SHP77 treated with DMSO at 0.1 percent for 48 hours (cell line): ENCODE data around the gene CASKIN1.
A peak's percentile ranks its signal among the peaks of the same experiment; 100 is the strongest.

Experiments used
- DNase-seq: peaks from one replicate; lab custom pipeline; 2025; lab: John Stamatoyannopoulos, UW

The CASKIN1 gene

GRCh38 chr16:2233046-2233775, 36.8 kb upstream of the CASKIN1 start:
- no peak for DNase-seq

- DNase-seq, result no peak
Observed at GRCh38 chr16:2232094-2232990, 35.9 kb upstream of the CASKIN1 start.

GRCh38 chr16:2231016-2231931, 34.9 kb upstream of the CASKIN1 start:
- no peak for DNase-seq

- DNase-seq, result no peak
Observed at GRCh38 chr16:2230376-2230775, 34.0 kb upstream of the CASKIN1 start.

GRCh38 chr16:2229632-2230250, 33.3 kb upstream of the CASKIN1 start:
- no peak for DNase-seq

- no peak for DNase-seq
Observed at GRCh38 chr16:2229091-2229490, 32.7 kb upstream of the CASKIN1 start.

- no peak for DNase-seq
Observed at GRCh38 chr16:2228161-2228824, 31.9 kb upstream of the CASKIN1 start.

GRCh38 chr16:2226918-2227317, 30.5 kb upstream of the CASKIN1 start:
- no peak for DNase-seq

GRCh38 chr16:2226245-2226793, 29.9 kb upstream of the CASKIN1 start:
- DNase-seq, result no peak

- no peak for DNase-seq
Observed at GRCh38 chr16:2223942-2224486, 27.6 kb upstream of the CASKIN1 start.

GRCh38 chr16:2223221-2223941, 27.0 kb upstream of the CASKIN1 start, which contains the start of gene E4F1:
E4F1 (plus strand) TSS chr16:2223591; CDS start chr16:2223614, 23 bp downstream.
- peak; percentile 97 for DNase-seq

- no peak for DNase-seq
Observed at GRCh38 chr16:2216330-2216729, 19.9 kb upstream of the CASKIN1 start.

DNA sequence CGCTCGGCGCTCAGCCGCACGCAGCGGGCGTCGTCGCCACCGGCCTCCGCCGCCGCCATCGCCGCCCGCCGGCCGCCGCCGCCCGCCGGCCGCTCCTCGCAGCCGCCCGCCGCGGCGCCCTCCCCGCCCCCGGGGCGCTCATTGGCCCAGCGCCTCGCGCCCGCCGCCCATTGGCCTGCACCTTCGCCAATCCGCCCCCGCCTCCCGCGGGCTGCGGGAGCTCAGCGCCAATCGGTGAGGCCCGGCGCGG, 18.2 kb upstream of the CASKIN1 start, which contains the start of gene PGP:
Gene PGP, minus strand, starts transcription at position 122 of the 250 bp plus-strand sequence. Its CDS starts 63 bp downstream, at position 59.
- no peak for DNase-seq

GRCh38 chr16:2213817-2214718, 17.7 kb upstream of the CASKIN1 start:
- DNase-seq, result no peak

- no peak for DNase-seq
Observed at GRCh38 chr16:2212362-2213324, 16.2 kb upstream of the CASKIN1 start.

GRCh38 chr16:2211923-2212347, 15.5 kb upstream of the CASKIN1 start:
- no peak for DNase-seq
